Heart left ventricle (tissue), 13 donors: ENCODE measurements around the gene CALM1.

Experiments
- POLR2A ChIP-seq, 2 donors: fragments of 450-650 bp; IDR thresholded peaks; one replicate each; pipeline ENCODE4 v1.6.1; 2017; ENCODE audit warnings: antibody characterized with exemption in 2 of 2, mild to moderate bottlenecking in 2 of 2, moderate library complexity in 2 of 2
- TF ChIP-seq, protein P1 (sequence below), 12 donors: fragments of 200-600 bp; sonication (generic) in 4 of 12; IDR thresholded peaks; one replicate each; pipeline versions ENCODE4 v1.5.0 to v1.8.0; 2018 to 2022; ENCODE audit warnings: antibody characterized with exemption in 12 of 12, mild to moderate bottlenecking in 5 of 12
- donor health status: ischemic (EF 13 %, LVEDD 7.1; RV severe dilation, severe dysfunction).
- donor health status: DM: no; HTN: yes; CAD: no.
- donor health status: DM: no; HTN: no; CAD: no.
- donor health status: ischemic (EF 25% LVEDD 6.9; RV normal size, moderate dysfunction).
- donor health status: ischemic (EF 25% LVEDD 5.7; RV mildly dilated, moderate dysfunction).
- donor health status: ischemic (EF 35%, LVEDD 5.7; RV mildly dilated, moderate dysfunction).
- donor health status: nonischemic (EF 11% LVEDD 7.7; RV severe dilation, severe dysfunction).
- donor health status: DM: yes; HTN: yes; CAD: no.
- donor health status: PGD.
- donor health status: ischemic (EF 29% LVEDD 5.4; RV normal size, mild dysfunction).
- donor health status: nonischemic (EF 23%, LVEDD 6.1; RV moderate dilation, normal function).

DNA sequence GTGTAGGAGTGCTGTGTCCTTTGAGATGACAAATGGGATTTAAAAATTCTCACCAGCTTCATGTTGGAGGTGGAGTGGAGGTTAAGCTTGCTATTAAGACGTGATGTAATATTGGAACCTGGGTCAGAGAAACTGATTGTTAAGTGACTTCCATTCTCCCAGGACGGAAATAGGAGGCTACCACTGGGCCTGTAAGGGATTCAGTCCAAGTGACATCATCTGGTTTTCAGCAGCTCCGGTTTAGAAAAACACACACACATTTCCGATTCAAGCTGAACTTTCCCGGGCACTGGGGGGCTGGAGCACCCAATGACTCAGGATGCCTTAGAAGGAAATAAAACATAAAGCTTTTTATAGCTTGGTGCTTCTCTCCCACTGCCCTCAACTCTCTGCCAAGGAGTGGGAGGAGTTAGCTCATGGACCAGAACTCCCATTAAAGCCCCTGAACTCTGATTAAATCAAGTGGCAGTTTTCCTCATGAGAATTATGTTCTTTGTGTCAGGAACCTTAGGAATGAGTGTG is 12.4 kb downstream of the CALM1 start:
- TF ChIP-seq POLR2A (IDR thresholded peaks at IDR 0.05), result no peak
- TF ChIP-seq, protein P1, sequence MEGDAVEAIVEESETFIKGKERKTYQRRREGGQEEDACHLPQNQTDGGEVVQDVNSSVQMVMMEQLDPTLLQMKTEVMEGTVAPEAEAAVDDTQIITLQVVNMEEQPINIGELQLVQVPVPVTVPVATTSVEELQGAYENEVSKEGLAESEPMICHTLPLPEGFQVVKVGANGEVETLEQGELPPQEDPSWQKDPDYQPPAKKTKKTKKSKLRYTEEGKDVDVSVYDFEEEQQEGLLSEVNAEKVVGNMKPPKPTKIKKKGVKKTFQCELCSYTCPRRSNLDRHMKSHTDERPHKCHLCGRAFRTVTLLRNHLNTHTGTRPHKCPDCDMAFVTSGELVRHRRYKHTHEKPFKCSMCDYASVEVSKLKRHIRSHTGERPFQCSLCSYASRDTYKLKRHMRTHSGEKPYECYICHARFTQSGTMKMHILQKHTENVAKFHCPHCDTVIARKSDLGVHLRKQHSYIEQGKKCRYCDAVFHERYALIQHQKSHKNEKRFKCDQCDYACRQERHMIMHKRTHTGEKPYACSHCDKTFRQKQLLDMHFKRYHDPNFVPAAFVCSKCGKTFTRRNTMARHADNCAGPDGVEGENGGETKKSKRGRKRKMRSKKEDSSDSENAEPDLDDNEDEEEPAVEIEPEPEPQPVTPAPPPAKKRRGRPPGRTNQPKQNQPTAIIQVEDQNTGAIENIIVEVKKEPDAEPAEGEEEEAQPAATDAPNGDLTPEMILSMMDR (IDR thresholded peaks at IDR 0.05), result no peak
